ENCODE measurements around the gene AGAP1.

Gene AGAP1

DNA sequence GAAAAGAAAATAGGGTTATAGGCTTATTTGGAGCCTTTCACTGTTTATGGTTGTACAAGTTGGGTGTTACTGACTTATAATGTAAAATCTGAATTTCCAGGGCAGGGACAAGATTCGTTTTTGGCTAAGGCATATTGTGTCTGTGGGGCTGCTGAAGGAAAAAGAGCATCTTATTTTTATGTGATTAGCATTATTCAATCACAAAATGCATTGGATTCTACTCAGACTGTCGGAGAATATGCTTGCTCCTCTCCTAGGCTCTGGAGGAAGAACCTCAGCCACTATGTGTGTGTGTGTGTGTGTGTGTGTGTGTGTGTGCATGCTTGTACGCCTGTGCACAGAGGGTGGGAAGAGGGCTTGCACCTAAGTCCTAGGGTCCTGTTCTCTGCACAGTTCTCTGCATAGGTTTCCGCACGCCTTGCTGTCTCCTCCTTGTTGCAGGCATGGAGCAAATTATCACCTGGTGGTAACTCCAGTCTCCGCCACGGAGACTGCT is 44.3 kb downstream of the AGAP1 start:
- H3K4me1 ChIP-seq (ENCODE audit: control insufficient read depth in 1 of 2, insufficient read depth in 2 of 2, low read length in 2 of 2), result peaks cover 53 to 67% of the 10 kb centered on the region in 2 donors
- no peak overlapping the region for H3K27ac ChIP-seq (ENCODE audit: low read depth, low read length)
- no peaks in the 10 kb centered on the region for H3K36me3 ChIP-seq (ENCODE audit: control insufficient read depth in 1 of 2, insufficient read depth in 2 of 2, low read length in 2 of 2)
- peak overlapping the region in 1 of 2 donors; percentile 44 for H3K4me3 ChIP-seq (ENCODE audit: low read depth in 1 of 2, low read length in 2 of 2)
- no peaks in the 10 kb centered on the region for H3K27me3 ChIP-seq (ENCODE audit: control insufficient read depth in 1 of 2, insufficient read depth in 2 of 2, low read length in 2 of 2)
- H3K9ac ChIP-seq (ENCODE audit: low read depth in 1 of 2, low read length in 2 of 2), result no peak overlapping the region
- no peaks in the 10 kb centered on the region for H3K9me3 ChIP-seq (ENCODE audit: control insufficient read depth in 1 of 2, low read length in 2 of 2)

DNA sequence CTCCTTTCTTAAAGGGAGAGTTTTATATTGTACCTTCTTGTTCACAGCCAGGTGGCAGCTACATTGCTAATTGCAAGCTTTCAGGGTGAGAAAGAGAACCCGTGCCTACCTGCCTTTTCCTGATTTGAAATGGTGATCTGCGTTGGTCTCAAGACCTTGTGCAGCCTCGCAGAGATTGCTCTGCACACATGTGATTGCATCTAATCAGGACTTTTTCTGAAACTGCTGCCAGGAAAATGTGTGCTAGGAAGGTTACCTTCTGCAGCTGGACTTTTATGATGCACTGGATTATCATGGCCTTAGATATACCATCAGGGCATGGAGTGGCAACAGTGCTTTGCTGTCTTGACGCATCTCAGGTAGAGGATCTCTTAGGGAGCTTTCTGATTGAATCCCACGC is 45.1 kb downstream of the AGAP1 start:
- Histone ChIP-seq H3K4me1 (ENCODE audit: control insufficient read depth in 1 of 2, insufficient read depth in 2 of 2, low read length in 2 of 2) (peaks cover 54 to 70% of the 10 kb centered on the region in 2 donors), H3K27ac (ENCODE audit: low read depth, low read length) (no peak overlapping the region), H3K9ac (ENCODE audit: low read depth in 1 of 2, low read length in 2 of 2) (peak overlapping the region in 1 of 2 donors; percentile 17), H3K27me3 (ENCODE audit: control insufficient read depth in 1 of 2, insufficient read depth in 2 of 2, low read length in 2 of 2) (no peaks in the 10 kb centered on the region), H3K9me3 (ENCODE audit: control insufficient read depth in 1 of 2, low read length in 2 of 2) (no peaks in the 10 kb centered on the region), H3K36me3 (ENCODE audit: control insufficient read depth in 1 of 2, insufficient read depth in 2 of 2, low read length in 2 of 2) (no peaks in the 10 kb centered on the region), H3K4me3 (ENCODE audit: low read depth in 1 of 2, low read length in 2 of 2) (peak overlapping the region in 1 of 2 donors; percentile 15)

- Histone ChIP-seq H3K4me1 (ENCODE audit: control insufficient read depth in 1 of 2, insufficient read depth in 2 of 2, low read length in 2 of 2) (peaks cover 54 to 69% of the 10 kb centered on the region in 2 donors), H3K9ac (ENCODE audit: low read depth in 1 of 2, low read length in 2 of 2) (no peak overlapping the region), H3K4me3 (ENCODE audit: low read depth in 1 of 2, low read length in 2 of 2) (no peak overlapping the region)
Measured at GRCh38 chr2:235539773-235540172, 45.9 kb downstream of the AGAP1 start.

DNA sequence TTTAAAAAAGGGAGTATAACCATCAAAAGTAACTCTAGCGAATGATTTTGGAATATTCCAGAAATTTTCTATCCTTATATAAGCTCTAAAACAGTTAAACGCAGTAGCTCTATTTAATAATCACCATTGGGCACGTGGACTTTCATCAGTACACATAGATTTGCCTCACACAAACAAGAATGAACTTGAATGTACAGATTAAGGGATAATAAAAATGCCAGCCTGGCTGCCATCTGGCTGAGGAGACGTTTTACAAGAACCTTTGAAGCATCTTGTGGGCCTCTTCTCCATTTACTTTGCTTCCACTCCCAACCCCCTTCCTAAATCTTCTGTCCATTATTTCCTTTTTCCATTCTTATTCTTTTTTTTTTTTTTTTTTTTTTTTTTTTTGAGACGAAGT is 47.2 kb downstream of the AGAP1 start:
- no peaks in the 10 kb centered on the region for H3K9me3 ChIP-seq (ENCODE audit: control insufficient read depth in 1 of 2, low read length in 2 of 2)
- H3K27ac ChIP-seq (ENCODE audit: low read depth, low read length), result no peak overlapping the region
- no peaks in the 10 kb centered on the region for H3K27me3 ChIP-seq (ENCODE audit: control insufficient read depth in 1 of 2, insufficient read depth in 2 of 2, low read length in 2 of 2)
- H3K9ac ChIP-seq (ENCODE audit: low read depth in 1 of 2, low read length in 2 of 2), result no peak overlapping the region
- H3K4me3 ChIP-seq (ENCODE audit: low read depth in 1 of 2, low read length in 2 of 2), result no peak overlapping the region
- H3K36me3 ChIP-seq (ENCODE audit: control insufficient read depth in 1 of 2, insufficient read depth in 2 of 2, low read length in 2 of 2), result no peaks in the 10 kb centered on the region
- H3K4me1 ChIP-seq (ENCODE audit: control insufficient read depth in 1 of 2, insufficient read depth in 2 of 2, low read length in 2 of 2), result peaks cover 61 to 71% of the 10 kb centered on the region in 2 donors

More at GRCh38 chr2:235539773-235540172, 45.9 kb downstream of the AGAP1 start:
- Histone ChIP-seq H3K27ac (ENCODE audit: low read depth, low read length) (no peak overlapping the region), H3K9me3 (ENCODE audit: control insufficient read depth in 1 of 2, low read length in 2 of 2) (no peaks in the 10 kb centered on the region), H3K36me3 (ENCODE audit: control insufficient read depth in 1 of 2, insufficient read depth in 2 of 2, low read length in 2 of 2) (no peaks in the 10 kb centered on the region), H3K27me3 (ENCODE audit: control insufficient read depth in 1 of 2, insufficient read depth in 2 of 2, low read length in 2 of 2) (no peaks in the 10 kb centered on the region)

DNA sequence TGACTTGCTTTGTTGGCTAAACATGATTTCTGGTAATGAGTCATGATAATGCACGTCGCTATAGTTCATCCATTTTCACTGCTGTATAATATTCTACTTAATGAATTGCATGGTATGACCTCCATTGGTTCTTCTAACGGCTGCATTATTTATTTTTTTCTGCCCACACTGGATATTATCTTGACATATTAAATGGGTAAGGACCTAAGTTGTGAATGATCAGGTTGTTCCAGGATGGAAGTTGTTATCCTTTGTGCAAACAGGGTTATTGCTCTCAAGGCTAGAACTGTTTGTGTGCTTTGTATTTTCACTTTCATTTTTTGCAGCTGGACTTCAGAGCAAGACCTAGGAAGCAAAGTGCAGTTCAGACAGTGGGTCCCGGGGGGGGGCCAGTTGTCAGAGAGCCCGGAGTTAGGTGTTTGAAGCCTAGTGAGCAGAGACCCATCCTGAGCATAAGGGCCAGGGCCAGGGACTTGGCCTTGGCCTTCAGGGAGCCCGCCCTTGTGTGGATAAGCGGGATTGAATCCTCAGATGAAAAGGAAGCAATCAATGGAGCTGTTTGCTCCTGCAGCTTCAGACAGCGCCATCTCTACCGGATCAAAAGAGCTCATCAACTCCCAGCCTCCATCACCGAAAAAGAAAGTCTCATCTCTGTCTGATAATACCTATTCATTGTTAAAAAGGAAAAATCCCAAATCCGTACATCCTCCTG is 48.2 kb downstream of the AGAP1 start:
- Histone ChIP-seq H3K9ac (ENCODE audit: low read depth in 1 of 2, low read length in 2 of 2) (no peak overlapping the region), H3K27ac (ENCODE audit: low read depth, low read length) (no peak overlapping the region), H3K4me3 (ENCODE audit: low read depth in 1 of 2, low read length in 2 of 2) (peak overlapping the region in 1 of 2 donors; percentile 23), H3K4me1 (ENCODE audit: control insufficient read depth in 1 of 2, insufficient read depth in 2 of 2, low read length in 2 of 2) (peaks cover 63 to 66% of the 10 kb centered on the region in 2 donors), H3K9me3 (ENCODE audit: control insufficient read depth in 1 of 2, low read length in 2 of 2) (no peaks in the 10 kb centered on the region), H3K27me3 (ENCODE audit: control insufficient read depth in 1 of 2, insufficient read depth in 2 of 2, low read length in 2 of 2) (no peaks in the 10 kb centered on the region), H3K36me3 (ENCODE audit: control insufficient read depth in 1 of 2, insufficient read depth in 2 of 2, low read length in 2 of 2) (no peaks in the 10 kb centered on the region)

DNA sequence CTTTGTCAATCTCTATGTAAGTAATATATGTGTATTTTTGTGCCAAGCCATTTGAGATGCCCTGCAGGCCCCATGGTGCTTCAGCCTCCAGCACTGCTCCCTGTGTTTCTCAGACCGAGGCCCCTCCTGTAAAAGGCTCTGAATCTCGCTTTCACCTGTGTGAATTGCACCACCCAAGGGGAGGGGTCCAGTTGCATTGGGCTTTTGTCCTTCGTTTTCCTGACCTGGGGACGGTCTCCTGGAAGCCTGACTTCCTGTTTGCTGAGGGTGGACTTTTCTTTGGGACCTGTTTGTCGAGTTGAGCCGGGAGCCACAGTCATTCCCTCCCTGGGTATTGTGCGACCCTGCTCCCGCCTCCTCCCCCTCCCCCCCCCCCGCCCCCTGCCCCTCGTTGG is 48.9 kb downstream of the AGAP1 start:
- Histone ChIP-seq H3K9ac (ENCODE audit: low read depth in 1 of 2, low read length in 2 of 2) (no peak overlapping the region), H3K4me1 (ENCODE audit: control insufficient read depth in 1 of 2, insufficient read depth in 2 of 2, low read length in 2 of 2) (peaks cover 57 to 59% of the 10 kb centered on the region in 2 donors), H3K27me3 (ENCODE audit: control insufficient read depth in 1 of 2, insufficient read depth in 2 of 2, low read length in 2 of 2) (no peaks in the 10 kb centered on the region), H3K4me3 (ENCODE audit: low read depth in 1 of 2, low read length in 2 of 2) (no peak overlapping the region), H3K9me3 (ENCODE audit: control insufficient read depth in 1 of 2, low read length in 2 of 2) (no peaks in the 10 kb centered on the region), H3K36me3 (ENCODE audit: control insufficient read depth in 1 of 2, insufficient read depth in 2 of 2, low read length in 2 of 2) (no peaks in the 10 kb centered on the region), H3K27ac (ENCODE audit: low read depth, low read length) (peak overlapping the region; percentile 55)

- Histone ChIP-seq H3K27ac (ENCODE audit: low read depth, low read length) (peak overlapping the region; percentile 67), H3K9ac (ENCODE audit: low read depth in 1 of 2, low read length in 2 of 2) (peak overlapping the region in 1 of 2 donors; percentile 31), H3K9me3 (ENCODE audit: control insufficient read depth in 1 of 2, low read length in 2 of 2) (no peaks in the 10 kb centered on the region), H3K36me3 (ENCODE audit: control insufficient read depth in 1 of 2, insufficient read depth in 2 of 2, low read length in 2 of 2) (no peaks in the 10 kb centered on the region), H3K4me3 (ENCODE audit: low read depth in 1 of 2, low read length in 2 of 2) (peak overlapping the region in 1 of 2 donors; percentile 12), H3K4me1 (ENCODE audit: control insufficient read depth in 1 of 2, insufficient read depth in 2 of 2, low read length in 2 of 2) (peaks cover 52 to 54% of the 10 kb centered on the region in 2 donors), H3K27me3 (ENCODE audit: control insufficient read depth in 1 of 2, insufficient read depth in 2 of 2, low read length in 2 of 2) (no peaks in the 10 kb centered on the region)
Measured at GRCh38 chr2:235543128-235543750, 49.4 kb downstream of the AGAP1 start.

- Histone ChIP-seq H3K27ac (ENCODE audit: low read depth, low read length) (no peak overlapping the region), H3K36me3 (ENCODE audit: control insufficient read depth in 1 of 2, insufficient read depth in 2 of 2, low read length in 2 of 2) (no peaks in the 10 kb centered on the region), H3K9ac (ENCODE audit: low read depth in 1 of 2, low read length in 2 of 2) (peak overlapping the region in 1 of 2 donors; percentile 31)
Measured at GRCh38 chr2:235543851-235544688, 50.2 kb downstream of the AGAP1 start.

GRCh38 chr2:235544689-235544969 is 50.8 kb downstream of the AGAP1 start:
- Histone ChIP-seq H3K27me3 (ENCODE audit: control insufficient read depth in 1 of 2, insufficient read depth in 2 of 2, low read length in 2 of 2) (no peaks in the 10 kb centered on the region), H3K36me3 (ENCODE audit: control insufficient read depth in 1 of 2, insufficient read depth in 2 of 2, low read length in 2 of 2) (no peaks in the 10 kb centered on the region), H3K9me3 (ENCODE audit: control insufficient read depth in 1 of 2, low read length in 2 of 2) (no peaks in the 10 kb centered on the region), H3K27ac (ENCODE audit: low read depth, low read length) (no peak overlapping the region), H3K4me1 (ENCODE audit: control insufficient read depth in 1 of 2, insufficient read depth in 2 of 2, low read length in 2 of 2) (peaks cover 39 to 42% of the 10 kb centered on the region in 2 donors), H3K4me3 (ENCODE audit: low read depth in 1 of 2, low read length in 2 of 2) (no peak overlapping the region), H3K9ac (ENCODE audit: low read depth in 1 of 2, low read length in 2 of 2) (no peak overlapping the region)

More at GRCh38 chr2:235543851-235544688, 50.2 kb downstream of the AGAP1 start:
- H3K4me3 ChIP-seq (ENCODE audit: low read depth in 1 of 2, low read length in 2 of 2), result no peak overlapping the region
- no peaks in the 10 kb centered on the region for H3K9me3 ChIP-seq (ENCODE audit: control insufficient read depth in 1 of 2, low read length in 2 of 2)
- peaks cover 44 to 47% of the 10 kb centered on the region in 2 donors for H3K4me1 ChIP-seq (ENCODE audit: control insufficient read depth in 1 of 2, insufficient read depth in 2 of 2, low read length in 2 of 2)
- H3K27me3 ChIP-seq (ENCODE audit: control insufficient read depth in 1 of 2, insufficient read depth in 2 of 2, low read length in 2 of 2), result no peaks in the 10 kb centered on the region

Data from duodenal mucosa (tissue), 2 donors.